ENCODE data around the gene AIG1. TPM values are rescaled to one million over a fixed set of nuclear protein-coding genes. Genes with fewer than 3 reads are reported as not detected.

The AIG1 gene
- polyA plus RNA-seq, 1 donor from 2014 or later: 23.2 TPM

DNA sequence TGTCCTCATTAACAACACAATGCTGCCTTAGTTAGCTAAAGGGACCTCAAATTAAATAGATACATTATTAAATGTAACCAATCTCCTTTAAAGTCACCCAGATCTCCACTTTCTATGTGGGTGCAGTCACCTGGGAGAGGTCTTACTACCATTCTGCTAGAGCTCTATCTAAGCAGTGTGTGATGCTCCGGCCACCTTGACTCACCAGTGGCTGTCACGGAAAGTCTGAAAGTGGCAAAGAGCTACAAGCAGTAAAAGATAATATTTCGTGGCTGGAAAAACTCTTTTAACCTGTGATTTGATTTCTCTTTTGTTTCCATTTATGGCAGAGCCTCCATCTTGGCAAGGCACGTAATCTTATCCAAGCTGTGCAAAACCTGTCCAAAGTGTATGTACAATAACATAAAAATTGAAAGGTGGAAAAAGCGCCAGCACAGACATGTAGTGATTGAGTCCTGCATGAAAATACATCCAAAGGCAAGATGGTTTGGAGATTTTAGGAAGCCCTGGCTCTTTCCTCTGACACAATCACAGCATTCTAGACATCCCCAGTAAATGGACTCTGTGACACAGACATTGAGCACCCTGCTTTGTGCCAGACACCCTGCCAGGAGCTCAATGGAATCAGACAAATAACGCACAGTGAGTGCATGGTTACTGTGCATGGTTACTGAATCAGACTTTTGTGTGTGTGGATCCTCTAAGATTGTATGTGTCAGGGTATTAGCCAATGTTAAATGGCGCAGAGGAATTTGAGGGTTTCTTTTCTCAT, 273.2 kb downstream of the AIG1 start:
- H3K27ac ChIP-seq (ENCODE audit: low read length): no peak overlapping the region

DNA sequence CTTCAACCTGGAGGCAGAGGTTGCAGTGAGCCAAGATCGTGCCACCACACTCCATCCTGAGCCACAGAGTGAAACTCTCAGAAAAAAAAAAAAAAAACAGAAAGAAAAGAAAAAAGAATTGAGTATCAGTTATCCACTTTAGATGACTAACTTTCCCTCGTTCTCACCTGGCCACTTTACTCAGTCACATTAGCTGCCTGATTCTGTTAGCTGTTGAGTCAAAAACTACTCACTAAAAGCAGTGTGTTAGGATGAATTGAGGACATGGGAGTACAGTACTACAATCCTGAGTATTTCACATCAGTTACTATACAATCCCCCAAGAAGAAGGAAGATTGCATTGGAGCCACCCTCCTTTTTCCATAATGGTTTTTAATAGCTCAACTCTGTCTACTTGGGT, 275.2 kb downstream of the AIG1 start:
- no peak overlapping the region for H3K4me2 ChIP-seq (ENCODE audit: low read length)
- no peaks in the 10 kb centered on the region for H3K9me2 ChIP-seq (ENCODE audit: insufficient read depth, low read length)
- no peaks in the 10 kb centered on the region for H3F3A ChIP-seq (ENCODE audit: insufficient read depth, low read length, poor library complexity, severe bottlenecking)
- H3K9me3 ChIP-seq (ENCODE audit: low read length): no peaks in the 10 kb centered on the region
- H3K27ac ChIP-seq (ENCODE audit: low read length): no peak overlapping the region
- no peaks in the 10 kb centered on the region for H3K27me3 ChIP-seq (ENCODE audit: insufficient read depth, low read depth, low read length)
- no peak for TF ChIP-seq SMC3 (conservative IDR thresholded peaks at IDR 0.05; ENCODE audit: poor library complexity)
- no peak for TF ChIP-seq TAF1 (IDR thresholded peaks at IDR 0.05; ENCODE audit: low read depth)
- no peak for TF ChIP-seq EP300 (conservative IDR thresholded peaks at IDR 0.05; ENCODE audit: poor library complexity, severe bottlenecking)
- H3K36me3 ChIP-seq (ENCODE audit: insufficient read depth, low read length): no peaks in the 10 kb centered on the region
- H3K4me3 ChIP-seq (ENCODE audit: low read length): no peak overlapping the region
- no peaks in the 10 kb centered on the region for H3K79me2 ChIP-seq (replicated peaks; ENCODE audit: insufficient read depth, low read length)
- H2AFZ ChIP-seq (ENCODE audit: low read depth, low read length): no peak overlapping the region
- H4K20me1 ChIP-seq (ENCODE audit: insufficient read depth): no peaks in the 10 kb centered on the region
- no peak overlapping the region for H3K9ac ChIP-seq (ENCODE audit: low read length)

More for the DNA sequence above, 273.2 kb downstream of the AIG1 start:
- Histone ChIP-seq H3K4me2 (ENCODE audit: low read length) (no peak overlapping the region), H2AFZ (ENCODE audit: low read depth, low read length) (no peak overlapping the region), H3K9me2 (ENCODE audit: insufficient read depth, low read length) (no peaks in the 10 kb centered on the region), H3K79me2 (replicated peaks; ENCODE audit: insufficient read depth, low read length) (no peaks in the 10 kb centered on the region), H4K20me1 (ENCODE audit: insufficient read depth) (no peaks in the 10 kb centered on the region), H3F3A (ENCODE audit: insufficient read depth, low read length, poor library complexity, severe bottlenecking) (no peaks in the 10 kb centered on the region), H3K4me3 (ENCODE audit: low read length) (no peak overlapping the region), H3K9me3 (ENCODE audit: low read length) (no peaks in the 10 kb centered on the region), H3K36me3 (ENCODE audit: insufficient read depth, low read length) (no peaks in the 10 kb centered on the region), H3K9ac (ENCODE audit: low read length) (no peak overlapping the region), H3K27me3 (ENCODE audit: insufficient read depth, low read depth, low read length) (no peaks in the 10 kb centered on the region)
- no peak for TF ChIP-seq REST (IDR thresholded peaks at IDR 0.05; ENCODE audit: borderline replicate concordance)
- TF ChIP-seq SMC3 (conservative IDR thresholded peaks at IDR 0.05; ENCODE audit: poor library complexity): no peak
- no peak for TF ChIP-seq EZH2 (IDR thresholded peaks at IDR 0.05; ENCODE audit: borderline replicate concordance, insufficient read depth, low read length, poor library complexity, severe bottlenecking)
- no peak for TF ChIP-seq POLR2AphosphoS5 (IDR thresholded peaks at IDR 0.05)
- TF ChIP-seq CTCF (IDR thresholded peaks at IDR 0.05; ENCODE audit: poor library complexity, severe bottlenecking): no peak
- TF ChIP-seq RAD21 (conservative IDR thresholded peaks at IDR 0.05): no peak
- no peak for TF ChIP-seq MXI1 (conservative IDR thresholded peaks at IDR 0.05; ENCODE audit: poor library complexity, severe bottlenecking)
- TF ChIP-seq EP300 (conservative IDR thresholded peaks at IDR 0.05; ENCODE audit: poor library complexity, severe bottlenecking): no peak
- no peak for TF ChIP-seq TAF1 (IDR thresholded peaks at IDR 0.05; ENCODE audit: low read depth)
